A673 (cell line): ENCODE data around the gene DRD4. TPM values are rescaled to one million over a fixed set of nuclear protein-coding genes. Genes with fewer than 3 reads are reported as not detected.
"Not testable (repeated sequence)": the region's sequence is repeated elsewhere in the genome, so short reads cannot be mapped to it uniquely, and the experiment has no call there.

Source experiments
- BruUV-seq: library from RNA; stranded (reverse); fragments of 400-500 nt; replicated peaks from 2 replicates; lab custom pipeline; 2021; lab: Mats Ljungman, UMichigan
- CTCF ChIA-PET: fragments of 300-600 bp; sonication (Branson Sonifier 250); formaldehyde crosslinking; loops from one replicate; lab custom pipeline; 2022; ENCODE audit warnings: antibody characterized with exemption; lab: Charles Lee
- POLR2A ChIA-PET: fragments of 300-600 bp; sonication (Branson Sonifier 250); formaldehyde crosslinking; loops from one replicate; lab custom pipeline; 2022; ENCODE audit warnings: antibody characterized with exemption; ENCODE audit not compliant: low non-redundant PET; lab: Charles Lee
- DNase-seq: peaks from one replicate; pipeline ENCODE4 v3.0.0-alpha.2; 2015; ENCODE audit warnings: low spot score
- H3K27ac ChIP-seq: fragments of 200-600 bp; sonication (generic); 2 replicates; pipeline ENCODE4 v1.5.1; 2016; ENCODE audit warnings: mixed run types, low read depth, mild to moderate bottlenecking, mixed read lengths, antibody characterized with exemption, low read length; ENCODE audit not compliant: poor library complexity, severe bottlenecking
- H3K27me3 ChIP-seq: fragments of 200-600 bp; sonication (generic); replicated peaks from 2 replicates; pipeline ENCODE4 v1.6.1; 2017; ENCODE audit warnings: mixed run types, low read depth, mild to moderate bottlenecking, mixed read lengths, antibody characterized with exemption, low read length; ENCODE audit not compliant: insufficient read depth, poor library complexity
- H3K36me3 ChIP-seq: fragments of 200-600 bp; sonication (generic); 2 replicates; pipeline ENCODE4 v1.6.1; 2016; ENCODE audit warnings: mixed run types, mild to moderate bottlenecking, mixed read lengths, antibody characterized with exemption, low read length; ENCODE audit not compliant: insufficient read depth, poor library complexity, severe bottlenecking
- H3K4me1 ChIP-seq: fragments of 200-600 bp; sonication (generic); 2 replicates; pipeline ENCODE4 v1.6.1; 2017; ENCODE audit warnings: mixed run types, mild to moderate bottlenecking, mixed read lengths, antibody characterized with exemption, low read length; ENCODE audit not compliant: insufficient read depth, poor library complexity, severe bottlenecking
- H3K4me3 ChIP-seq: fragments of 200-600 bp; sonication (generic); 2 replicates; pipeline ENCODE4 v1.5.1; 2016; ENCODE audit warnings: low read depth, mixed run types, mild to moderate bottlenecking, mixed read lengths, low read length; ENCODE audit not compliant: poor library complexity, severe bottlenecking
- H3K9me3 ChIP-seq: fragments of 200-600 bp; sonication (generic); 2 replicates; pipeline ENCODE4 v1.6.1; 2016; ENCODE audit warnings: mixed run types, low read depth, mild to moderate bottlenecking, mixed read lengths, antibody characterized with exemption, low read length; ENCODE audit not compliant: poor library complexity, severe bottlenecking
- EZH2 ChIP-seq: fragments of 200-600 bp; sonication (generic); IDR thresholded peaks from 2 replicates; pipeline ENCODE4 v1.6.1; 2017; ENCODE audit warnings: borderline replicate concordance, low read depth, mild to moderate bottlenecking, mixed read lengths, antibody characterized with exemption, low read length; ENCODE audit not compliant: poor library complexity, severe bottlenecking
- intact Hi-C: fragments of 100-400 bp; cut with micrococcal nuclease; formaldehyde crosslinking; loops from one replicate; pipeline ENCODE4 v1.10.0; 2022; ENCODE audit not compliant: unreplicated experiment
- total RNA-seq: library from RNA; stranded (reverse); gene quantifications from 2 replicates; pipeline ENCODE4 v1.2.3, GENCODE V29; 2021
- TF ChIP-seq, protein P1 (sequence below): fragments of 300-800, 200-600 bp; sonication (generic); conservative IDR thresholded peaks from 2 replicates; pipeline ENCODE4 v1.5.1; 2017; ENCODE audit warnings: low read depth, mild to moderate bottlenecking, antibody characterized with exemption, low read length, moderate library complexity, mixed read lengths

The DRD4 gene
- total RNA-seq, 1 experiment from 2014 or later = 3.0 TPM

DNA sequence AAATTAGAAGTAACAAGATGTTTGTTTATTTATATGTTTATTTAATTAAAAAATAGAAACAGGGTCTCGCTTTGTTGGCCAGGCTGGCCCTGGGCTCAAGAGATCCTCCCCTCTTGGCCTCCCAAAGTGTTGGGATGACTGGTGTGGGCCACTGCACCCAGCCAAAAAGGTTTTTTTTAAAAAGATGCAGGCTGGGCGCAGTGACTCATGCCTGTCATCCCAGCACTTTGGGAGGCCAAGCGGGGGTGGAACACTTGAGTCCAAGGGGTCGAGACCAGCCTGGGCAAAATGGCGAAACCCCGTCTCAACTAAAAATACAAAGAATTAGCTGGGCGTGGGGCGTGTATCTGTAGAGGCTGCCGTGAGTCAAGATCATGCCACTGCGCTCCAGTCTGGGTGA is 13.4 kb downstream of the DRD4 start:
- H3K27me3 ChIP-seq = no peaks in the 10 kb centered on the region
- H3K36me3 ChIP-seq = peaks cover 3% of the 10 kb centered on the region
- intact Hi-C loops = no loop called here
- no peaks in the 10 kb centered on the region for H3K9me3 ChIP-seq
- no peaks in the 10 kb centered on the region for H3K4me1 ChIP-seq
- ChIA-PET POLR2A (no interaction called here), CTCF (no interaction called here)
- no TSS peak for BruUV-seq
- H3K27ac ChIP-seq = no peak overlapping the region
- no peak overlapping the region for H3K4me3 ChIP-seq
- no peak for TF ChIP-seq EZH2
- TF ChIP-seq, protein P1, sequence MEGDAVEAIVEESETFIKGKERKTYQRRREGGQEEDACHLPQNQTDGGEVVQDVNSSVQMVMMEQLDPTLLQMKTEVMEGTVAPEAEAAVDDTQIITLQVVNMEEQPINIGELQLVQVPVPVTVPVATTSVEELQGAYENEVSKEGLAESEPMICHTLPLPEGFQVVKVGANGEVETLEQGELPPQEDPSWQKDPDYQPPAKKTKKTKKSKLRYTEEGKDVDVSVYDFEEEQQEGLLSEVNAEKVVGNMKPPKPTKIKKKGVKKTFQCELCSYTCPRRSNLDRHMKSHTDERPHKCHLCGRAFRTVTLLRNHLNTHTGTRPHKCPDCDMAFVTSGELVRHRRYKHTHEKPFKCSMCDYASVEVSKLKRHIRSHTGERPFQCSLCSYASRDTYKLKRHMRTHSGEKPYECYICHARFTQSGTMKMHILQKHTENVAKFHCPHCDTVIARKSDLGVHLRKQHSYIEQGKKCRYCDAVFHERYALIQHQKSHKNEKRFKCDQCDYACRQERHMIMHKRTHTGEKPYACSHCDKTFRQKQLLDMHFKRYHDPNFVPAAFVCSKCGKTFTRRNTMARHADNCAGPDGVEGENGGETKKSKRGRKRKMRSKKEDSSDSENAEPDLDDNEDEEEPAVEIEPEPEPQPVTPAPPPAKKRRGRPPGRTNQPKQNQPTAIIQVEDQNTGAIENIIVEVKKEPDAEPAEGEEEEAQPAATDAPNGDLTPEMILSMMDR = no peak
- DNase-seq = no peak

DNA sequence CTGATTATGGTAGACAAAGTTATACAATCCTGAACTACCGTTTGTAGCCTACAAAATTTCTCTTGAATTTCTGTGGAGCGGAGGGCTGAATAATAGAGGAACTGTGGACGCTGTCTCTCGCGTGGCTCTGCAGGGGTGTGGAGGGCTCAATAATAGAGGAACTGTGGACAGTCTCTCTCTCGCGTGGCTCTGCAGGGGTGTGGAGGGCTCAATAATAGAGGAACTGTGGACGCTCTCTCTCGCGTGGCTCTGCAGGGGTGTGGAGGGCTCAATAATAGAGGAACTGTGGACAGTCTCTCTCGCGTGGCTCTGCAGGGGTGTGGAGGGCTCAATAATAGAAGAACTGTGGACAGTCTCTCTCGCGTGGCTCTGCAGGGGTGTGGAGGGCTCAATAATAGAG is 16.1 kb downstream of the DRD4 start:
- intact Hi-C loops, BruUV-seq, H3K27me3 ChIP-seq, H3K36me3 ChIP-seq, H3K9me3 ChIP-seq, H3K4me3 ChIP-seq, H3K27ac ChIP-seq, H3K4me1 ChIP-seq, CTCF ChIA-PET, DNase-seq, POLR2A ChIA-PET: not testable (repeated sequence)

DNA sequence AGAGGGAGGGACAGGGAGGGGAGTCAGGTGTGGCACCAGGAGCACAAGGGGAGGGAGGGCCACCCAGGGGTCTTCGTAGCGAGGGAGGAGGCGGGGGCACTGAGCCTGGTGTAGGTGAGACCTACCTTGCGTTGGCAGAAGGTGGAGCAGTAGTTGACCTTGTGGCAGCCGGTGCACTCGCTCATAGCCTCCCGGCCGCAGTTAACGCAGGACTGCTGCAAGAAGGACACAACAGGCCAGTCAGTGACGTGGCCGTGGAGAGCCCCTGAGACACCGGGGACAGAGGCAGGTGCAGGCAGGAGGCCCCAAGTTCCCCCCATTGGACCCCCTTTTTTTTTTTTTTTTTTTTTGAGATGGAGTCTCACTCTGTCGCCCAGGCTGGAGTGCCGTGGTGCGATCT is 16.8 kb downstream of the DRD4 start:
- no peak for DNase-seq
- Histone ChIP-seq H3K4me3 (no peak overlapping the region), H3K36me3 (peaks cover 3% of the 10 kb centered on the region), H3K9me3 (no peaks in the 10 kb centered on the region), H3K27me3 (no peaks in the 10 kb centered on the region), H3K4me1 (no peaks in the 10 kb centered on the region), H3K27ac (no peak overlapping the region)
- TF ChIP-seq, protein P1 = no peak
- TF ChIP-seq EZH2 = no peak
- BruUV-seq = no TSS peak
- intact Hi-C loops = no loop called here
- ChIA-PET POLR2A (no interaction called here), CTCF (no interaction called here)

DNA sequence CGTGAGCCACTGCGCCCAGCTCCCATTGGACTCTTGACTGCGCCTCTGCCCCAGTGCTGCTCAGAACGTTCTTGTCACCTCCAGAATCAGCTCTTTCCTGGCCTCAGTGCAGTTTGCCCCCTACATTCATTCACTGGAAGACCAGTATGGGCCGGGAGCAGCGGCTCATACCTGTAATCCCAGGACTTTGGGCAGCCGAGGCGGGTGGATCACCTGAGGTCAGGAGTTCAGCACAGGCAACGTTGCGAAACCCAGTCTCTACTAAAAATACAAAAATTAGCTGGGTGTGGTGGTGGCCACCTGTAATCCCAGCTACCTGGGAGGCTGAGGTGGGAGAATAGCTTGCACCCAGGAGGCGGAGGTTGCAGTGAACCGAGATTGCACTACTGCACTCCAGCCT is 17.4 kb downstream of the DRD4 start:
- H3K4me3 ChIP-seq, H3K9me3 ChIP-seq, H3K27ac ChIP-seq, CTCF ChIA-PET, H3K4me1 ChIP-seq, POLR2A ChIA-PET, H3K36me3 ChIP-seq, H3K27me3 ChIP-seq, BruUV-seq, DNase-seq, intact Hi-C loops: not testable (repeated sequence)
